WERI-Rb-1 (cell line): Measurements from ENCODE around the gene RPP30.

Experiments
- DNase-seq: peaks from one replicate; pipeline ENCODE4 v3.0.0-alpha.2; 2020
- H3K27ac ChIP-seq: fragments of 250-450 bp; sonication (Bioruptor Pico); 2 replicates; pipeline ENCODE4 v1.5.1; 2020; ENCODE audit warnings: mild to moderate bottlenecking, moderate library complexity
- H3K27me3 ChIP-seq: fragments of 250-450 bp; sonication (Bioruptor Pico); 2 replicates; pipeline ENCODE4 v1.5.1; 2021; ENCODE audit warnings: mild to moderate bottlenecking, low read depth, moderate library complexity; ENCODE audit not compliant: insufficient read depth, severe bottlenecking
- H3K36me3 ChIP-seq: fragments of 250-450 bp; sonication (Bioruptor Pico); 2 replicates; pipeline ENCODE4 v1.5.1; 2020; ENCODE audit warnings: mild to moderate bottlenecking, moderate library complexity
- H3K4me3 ChIP-seq: 2 replicates; pipeline ENCODE4 v1.5.1; 2011; ENCODE audit warnings: low read depth, mild to moderate bottlenecking, control low read depth, low read length
- H3K9me3 ChIP-seq: fragments of 250-450 bp; sonication (Bioruptor Pico); 2 replicates; pipeline ENCODE4 v1.5.1; 2021; ENCODE audit warnings: mild to moderate bottlenecking, moderate library complexity; ENCODE audit not compliant: severe bottlenecking
- CTCF ChIP-seq: IDR thresholded peaks from 2 replicates; pipeline ENCODE4 v1.5.1; 2011; ENCODE audit warnings: low read depth, mild to moderate bottlenecking, control low read depth, inconsistent platforms, low read length

Gene RPP30

DNA sequence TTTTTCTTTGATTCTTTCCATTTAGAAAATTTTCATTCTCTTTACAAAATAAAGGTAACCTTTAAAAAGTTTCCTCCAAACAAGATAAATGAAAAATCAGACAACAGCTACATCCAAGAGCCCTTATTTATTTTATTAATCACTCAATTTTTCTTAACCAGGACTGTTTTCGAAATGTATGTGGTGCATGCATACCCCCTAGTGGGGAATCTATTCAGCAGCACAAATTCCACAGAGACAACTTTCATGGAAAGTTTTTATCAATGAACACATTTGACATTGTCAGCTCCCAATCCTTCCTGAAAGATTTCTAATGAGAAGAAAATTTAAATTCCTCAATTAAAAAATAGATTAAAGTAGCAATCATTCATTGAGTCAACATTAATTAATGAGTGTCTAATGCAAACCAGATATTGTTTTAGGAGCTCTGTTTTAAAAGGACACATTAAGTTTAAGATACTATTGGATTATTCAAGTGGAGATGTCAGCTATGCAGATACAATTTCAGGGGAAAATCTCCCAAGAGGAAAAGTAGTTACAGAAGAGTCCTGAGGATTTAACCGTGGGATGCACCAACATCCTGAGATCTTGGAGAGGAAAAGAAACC, 8.8 kb upstream of the RPP30 start:
- H3K36me3 ChIP-seq: no peaks in the 10 kb centered on the region
- no peak overlapping the region for H3K27ac ChIP-seq
- peaks cover 2% of the 10 kb centered on the region for H3K9me3 ChIP-seq
- TF ChIP-seq CTCF: peak; percentile 35; the same call in 1 of the 2 replicates
- H3K27me3 ChIP-seq: no peaks in the 10 kb centered on the region
- no peak for DNase-seq
- H3K4me3 ChIP-seq: no peak overlapping the region

DNA sequence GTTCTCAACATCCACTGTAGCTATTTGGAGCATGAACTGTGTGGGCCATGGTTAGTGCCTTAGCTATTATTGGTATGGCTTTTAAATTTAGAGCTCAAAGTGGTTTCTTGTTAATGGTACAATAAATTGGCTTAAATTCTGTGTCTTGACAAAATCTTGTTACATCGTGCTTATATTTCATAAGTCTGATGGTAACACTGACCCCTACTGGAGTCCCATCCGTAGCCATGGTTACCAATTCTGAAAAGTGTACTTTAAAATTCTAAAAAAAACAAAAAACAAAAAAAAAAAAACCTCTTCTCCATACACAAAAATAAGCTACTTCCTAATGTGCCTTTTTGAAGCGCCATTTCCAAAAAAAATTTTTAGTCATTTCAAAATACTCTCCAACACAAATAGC, 6.4 kb upstream of the RPP30 start:
- no peak overlapping the region for H3K4me3 ChIP-seq
- H3K27me3 ChIP-seq: no peaks in the 10 kb centered on the region
- DNase-seq: no peak
- no peak overlapping the region for H3K27ac ChIP-seq
- H3K36me3 ChIP-seq: no peaks in the 10 kb centered on the region
- no peak for TF ChIP-seq CTCF
- no peaks in the 10 kb centered on the region for H3K9me3 ChIP-seq

DNA sequence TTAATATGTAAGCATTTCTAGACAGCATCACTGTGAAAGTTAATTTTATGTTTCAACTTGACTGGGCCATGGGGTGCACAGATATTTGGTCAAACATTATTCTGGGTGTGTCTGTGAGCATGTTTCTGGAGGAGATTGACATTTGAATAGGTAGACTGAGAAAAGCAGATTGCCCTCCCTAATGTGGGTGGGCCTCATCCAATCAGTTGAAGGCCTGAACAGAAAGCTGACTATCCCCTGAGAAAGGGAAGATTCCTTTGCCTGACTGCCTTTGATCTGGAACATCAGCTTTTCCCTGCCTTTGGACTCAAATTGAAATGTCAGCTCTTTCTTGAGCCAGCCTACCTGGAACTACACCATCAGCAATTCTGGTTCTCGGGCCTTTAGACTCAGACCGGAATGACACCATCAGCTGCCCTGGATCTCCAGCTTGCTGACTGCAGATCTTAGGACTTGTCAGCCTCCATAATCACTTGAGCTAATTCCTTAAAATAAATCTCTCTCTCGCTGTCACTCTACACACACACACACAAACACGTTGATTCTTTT, 5.7 kb upstream of the RPP30 start:
- no peaks in the 10 kb centered on the region for H3K9me3 ChIP-seq
- H3K27ac ChIP-seq: no peak overlapping the region
- no peak for TF ChIP-seq CTCF
- no peak for DNase-seq
- no peaks in the 10 kb centered on the region for H3K27me3 ChIP-seq
- no peak overlapping the region for H3K4me3 ChIP-seq
- H3K36me3 ChIP-seq: no peaks in the 10 kb centered on the region

GRCh38 chr10:90871279-90871765, 452 bp upstream of the RPP30 start:
- Histone ChIP-seq H3K27ac (peak overlapping the region; percentile 82), H3K4me3 (peak overlapping the region; percentile 92), H3K27me3 (no peaks in the 10 kb centered on the region), H3K36me3 (peaks cover 16% of the 10 kb centered on the region), H3K9me3 (no peaks in the 10 kb centered on the region)
- peak; percentile 48; the same call in 1 of the 2 replicates for TF ChIP-seq CTCF
- DNase-seq: peak; percentile 67

- Histone ChIP-seq H3K36me3 (peaks cover 25% of the 10 kb centered on the region), H3K4me3 (peak overlapping the region; percentile 92), H3K9me3 (no peaks in the 10 kb centered on the region), H3K27ac (peak overlapping the region; percentile 82), H3K27me3 (no peaks in the 10 kb centered on the region)
- no peak for TF ChIP-seq CTCF
- DNase-seq: no peak
Measured at GRCh38 chr10:90872648-90873020, 860 bp downstream of the RPP30 start.

GRCh38 chr10:90879062-90879461, 7.3 kb downstream of the RPP30 start:
- no peak overlapping the region for H3K27ac ChIP-seq
- H3K9me3 ChIP-seq: no peaks in the 10 kb centered on the region
- no peak for TF ChIP-seq CTCF
- H3K27me3 ChIP-seq: no peaks in the 10 kb centered on the region
- no peak for DNase-seq
- H3K36me3 ChIP-seq: peaks cover 63% of the 10 kb centered on the region
- no peak overlapping the region for H3K4me3 ChIP-seq
